Islet precursor cell (in vitro differentiated cells): Measurements from ENCODE around the gene EIF4B.
A peak's percentile ranks its signal among the peaks of the same experiment; 100 is the strongest.
"Not testable (repeated sequence)": the region's sequence is repeated elsewhere in the genome, so short reads cannot be mapped to it uniquely, and the experiment has no call there.

Source experiments
- DNase-seq: peaks from one replicate; pipeline ENCODE4 v3.0.0-alpha.2; 2018

Gene EIF4B, protein sequence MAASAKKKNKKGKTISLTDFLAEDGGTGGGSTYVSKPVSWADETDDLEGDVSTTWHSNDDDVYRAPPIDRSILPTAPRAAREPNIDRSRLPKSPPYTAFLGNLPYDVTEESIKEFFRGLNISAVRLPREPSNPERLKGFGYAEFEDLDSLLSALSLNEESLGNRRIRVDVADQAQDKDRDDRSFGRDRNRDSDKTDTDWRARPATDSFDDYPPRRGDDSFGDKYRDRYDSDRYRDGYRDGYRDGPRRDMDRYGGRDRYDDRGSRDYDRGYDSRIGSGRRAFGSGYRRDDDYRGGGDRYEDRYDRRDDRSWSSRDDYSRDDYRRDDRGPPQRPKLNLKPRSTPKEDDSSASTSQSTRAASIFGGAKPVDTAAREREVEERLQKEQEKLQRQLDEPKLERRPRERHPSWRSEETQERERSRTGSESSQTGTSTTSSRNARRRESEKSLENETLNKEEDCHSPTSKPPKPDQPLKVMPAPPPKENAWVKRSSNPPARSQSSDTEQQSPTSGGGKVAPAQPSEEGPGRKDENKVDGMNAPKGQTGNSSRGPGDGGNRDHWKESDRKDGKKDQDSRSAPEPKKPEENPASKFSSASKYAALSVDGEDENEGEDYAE

GRCh38 chr12:53005986-53006809 lies at the start of gene EIF4B:
Gene EIF4B, plus strand, starts transcription at chr12:53006456. Its CDS starts 28 bp downstream, at chr12:53006484.
- peak; percentile 100 for DNase-seq

DNA sequence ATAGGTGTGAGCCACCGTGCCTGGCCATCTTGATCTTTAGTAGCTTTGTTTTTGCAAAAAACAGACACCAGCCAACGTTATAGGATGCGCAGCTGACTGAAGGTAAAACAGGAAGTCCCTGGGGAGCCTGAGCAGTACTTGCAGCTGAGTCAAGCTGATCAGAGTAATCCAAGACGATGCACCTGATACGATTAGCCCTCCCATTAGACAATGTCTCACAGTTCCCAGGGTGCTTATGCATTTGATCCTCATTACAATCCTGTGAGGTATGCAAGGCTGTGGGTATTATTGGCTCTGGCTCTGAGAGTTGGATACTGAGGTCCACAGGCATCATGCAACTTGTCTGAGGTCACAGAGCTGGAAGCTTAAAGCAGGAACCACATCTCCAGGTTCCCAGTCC lies 49.3 kb upstream of the EIF4B start:
- DNase-seq, result peak; percentile 68

GRCh38 chr12:52964556-52965336 lies 41.5 kb upstream of the EIF4B start:
- peak; percentile 96 for DNase-seq

DNA sequence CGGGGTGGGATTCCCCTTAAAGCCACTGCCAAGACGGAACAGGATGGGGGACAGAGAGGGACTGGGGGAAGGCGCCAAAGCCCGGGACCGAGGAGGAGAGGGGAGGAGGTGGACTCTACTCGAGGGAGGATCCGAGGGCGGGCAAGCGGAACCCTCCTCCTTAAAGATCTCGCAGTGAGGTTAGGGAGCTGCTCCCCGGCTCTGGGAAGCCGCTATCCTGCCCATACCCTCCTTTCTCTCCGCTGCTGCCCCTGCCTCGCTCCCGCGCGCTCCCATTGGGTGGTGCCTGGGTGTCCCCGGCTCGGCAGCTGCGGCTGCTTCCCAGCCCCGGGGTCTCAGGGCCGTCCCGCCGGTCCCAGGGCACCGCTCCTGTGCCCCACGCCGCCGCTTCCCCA lies 40.9 kb upstream of the EIF4B start:
- peak; percentile 86 for DNase-seq

GRCh38 chr12:52969166-52969795 lies 37.0 kb upstream of the EIF4B start:
- no peak for DNase-seq

DNA sequence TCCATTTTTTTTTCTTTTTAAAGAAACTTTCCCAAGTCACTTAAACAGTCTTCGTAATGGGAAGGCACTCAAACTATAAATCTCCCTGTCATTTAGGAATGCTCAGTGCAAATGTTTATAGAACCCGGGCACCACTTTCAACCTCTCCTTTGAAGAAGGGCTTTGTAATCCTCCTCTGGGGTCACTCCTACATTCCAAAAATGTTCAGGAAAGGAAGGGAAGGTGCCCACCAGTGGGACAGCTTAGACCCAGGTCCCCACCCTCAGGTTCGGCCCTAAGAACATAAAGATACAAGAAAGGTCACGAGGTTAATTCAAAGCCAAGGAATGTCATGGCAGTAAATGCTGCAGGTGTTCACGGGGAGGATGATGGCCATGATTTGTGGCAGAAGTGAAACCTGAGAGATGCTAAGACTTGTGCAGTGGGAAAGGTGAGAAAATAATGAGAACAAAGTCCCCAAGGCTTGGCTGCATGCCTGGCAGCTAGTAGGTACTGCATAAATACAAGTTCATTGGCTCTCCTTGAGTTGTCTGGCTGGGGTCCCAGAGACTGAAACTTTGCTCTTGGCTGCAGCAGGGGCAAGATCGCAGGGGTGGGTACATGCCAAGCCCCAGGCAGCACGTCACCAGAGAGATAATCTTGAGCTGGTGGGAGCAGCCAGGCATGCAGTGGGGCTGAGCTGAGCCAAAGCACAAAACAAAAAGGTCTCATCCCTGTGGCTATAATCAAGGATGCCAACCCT lies 36.3 kb upstream of the EIF4B start:
- peak; percentile 86 for DNase-seq

DNA sequence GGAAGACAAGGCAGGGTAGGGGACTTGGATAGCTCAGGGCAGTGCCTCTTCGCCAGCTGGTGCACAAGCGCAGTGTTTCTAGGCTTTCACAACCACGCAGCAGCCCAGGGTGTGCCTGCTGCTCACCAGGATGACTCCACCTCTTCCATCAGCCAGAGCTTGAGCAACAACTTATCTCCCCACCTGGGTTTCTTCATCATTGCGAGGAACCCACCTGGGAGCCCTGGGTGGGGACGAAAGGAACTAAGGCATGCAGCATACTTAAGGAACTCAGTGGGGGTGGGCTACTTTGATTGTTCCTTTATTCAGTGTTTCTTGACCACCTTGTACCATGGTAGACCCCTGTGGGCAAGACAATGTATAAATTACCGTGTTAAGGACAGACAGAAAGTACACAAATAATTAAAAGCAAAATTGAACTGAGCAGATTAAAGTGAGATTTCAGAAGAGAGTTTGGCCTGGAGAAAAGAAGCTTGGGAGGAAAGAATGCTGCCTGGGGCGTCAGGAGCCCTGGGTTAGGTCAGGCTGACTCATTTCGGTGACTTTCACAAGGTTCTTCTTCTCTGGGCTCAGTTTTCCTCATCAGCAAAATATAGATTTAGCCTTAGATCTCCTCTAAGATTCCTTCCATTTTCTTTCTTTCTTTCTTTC lies 34.5 kb upstream of the EIF4B start:
- peak; percentile 94 for DNase-seq

- DNase-seq, result peak; percentile 90
These were observed 31.1 kb upstream of the EIF4B start for GRCh38 chr12:52975204-52975603.

DNA sequence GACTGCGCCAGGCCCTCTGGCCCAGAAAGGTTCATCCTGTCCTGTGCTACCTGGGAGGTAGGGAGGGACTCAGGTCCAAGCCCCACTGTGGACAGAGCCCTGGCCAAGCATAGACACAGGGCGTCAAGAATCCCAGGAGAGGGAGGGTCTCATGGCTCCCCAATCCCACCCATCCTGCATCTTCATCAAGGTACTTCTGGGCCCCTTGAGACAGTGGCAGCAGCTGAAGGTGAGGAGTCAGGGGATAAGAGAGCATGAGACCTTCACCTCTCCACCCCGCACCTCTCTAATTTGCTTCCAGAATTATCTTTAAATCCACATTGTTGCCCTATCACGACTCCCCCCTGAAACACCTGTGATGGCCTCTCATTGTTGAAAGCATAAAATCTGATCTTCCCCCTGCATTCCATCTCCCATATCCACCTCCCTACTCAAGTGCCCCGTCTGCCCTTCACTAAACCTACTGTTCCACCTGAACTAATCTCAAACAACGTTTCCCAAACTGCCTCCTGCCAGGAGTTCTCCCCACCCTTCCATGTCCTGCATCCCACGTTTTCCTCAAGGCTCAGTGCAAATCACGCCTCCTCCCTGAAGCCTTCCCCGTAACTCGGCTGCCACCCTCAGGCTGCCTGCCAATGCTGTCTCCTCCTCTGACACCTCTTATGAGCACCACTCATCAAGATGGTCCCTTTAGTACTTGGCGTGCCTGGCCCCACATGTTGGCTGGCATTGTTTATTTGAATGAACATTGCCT lies 30.3 kb upstream of the EIF4B start:
- DNase-seq, result peak; percentile 97

DNA sequence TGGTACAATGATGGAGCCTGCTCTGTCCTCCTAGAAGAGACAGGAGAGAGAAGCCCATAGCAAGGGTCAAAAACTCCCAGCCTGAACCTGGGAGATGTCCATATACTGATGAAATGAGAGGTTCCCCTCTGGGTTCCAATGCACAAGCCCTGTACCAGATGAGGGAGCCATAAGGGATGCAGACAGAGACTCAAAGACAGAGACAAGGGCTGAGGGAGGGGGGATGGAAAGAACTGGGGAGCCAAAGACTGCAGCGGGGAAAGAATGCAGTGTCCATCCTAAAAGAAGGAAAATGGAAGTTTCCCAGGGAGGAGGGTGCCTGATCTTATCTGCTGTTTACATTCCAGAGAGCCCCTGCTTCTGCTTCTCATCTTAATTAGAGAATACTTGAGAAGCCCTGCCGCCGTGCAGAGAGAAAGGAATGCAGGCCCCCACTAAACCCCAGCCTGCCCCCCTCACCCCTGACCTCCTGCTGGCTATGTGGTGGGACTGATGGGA lies 29.6 kb upstream of the EIF4B start:
- peak; percentile 100 for DNase-seq

DNA sequence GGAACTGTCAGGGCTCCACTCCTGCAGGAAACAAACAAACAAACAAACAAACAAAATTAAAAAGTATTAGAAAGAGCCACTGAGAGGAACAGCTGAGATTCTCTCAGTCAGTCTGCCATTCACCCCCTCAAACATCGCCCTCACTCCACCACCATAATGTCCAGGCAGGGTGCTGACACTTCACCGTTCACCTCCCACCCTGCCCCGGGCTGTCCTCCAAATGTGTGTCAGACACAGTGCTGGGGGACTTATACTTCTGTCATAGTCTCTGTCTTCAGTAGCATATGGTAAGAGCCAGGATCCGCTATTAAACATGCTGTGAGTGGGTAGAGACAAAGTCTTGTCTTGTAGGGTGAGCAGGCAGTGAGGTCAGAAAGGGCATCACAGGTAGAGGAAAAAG lies 29.1 kb upstream of the EIF4B start:
- peak; percentile 92 for DNase-seq

DNA sequence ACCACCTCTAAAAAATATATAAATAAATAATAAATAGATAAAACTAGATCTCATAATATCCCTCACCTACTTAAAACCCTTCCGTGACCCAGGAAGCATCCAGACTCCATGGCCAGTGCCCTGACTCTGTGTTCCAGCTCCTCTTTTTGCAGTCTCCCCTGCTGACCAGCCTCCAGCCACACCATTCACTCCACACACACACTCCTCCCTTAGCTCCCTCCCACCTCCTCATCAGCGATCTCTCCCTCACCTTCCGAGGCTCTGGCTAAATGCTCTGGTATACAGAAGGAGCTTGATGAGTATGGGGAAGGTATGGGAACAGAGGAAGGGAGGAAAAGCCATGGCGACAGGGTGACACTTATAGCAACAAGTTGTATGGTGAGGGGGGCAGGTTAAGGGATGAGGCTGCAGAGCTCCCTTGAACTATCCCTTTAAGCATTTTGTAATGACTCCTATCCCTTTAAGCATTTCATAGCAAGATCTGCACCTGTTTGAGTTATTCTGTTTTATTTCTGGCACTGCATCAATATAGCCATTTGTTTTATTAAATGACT lies 26.1 kb upstream of the EIF4B start:
- DNase-seq, result peak; percentile 82

- DNase-seq, result peak; percentile 99
These were observed 25.4 kb upstream of the EIF4B start for GRCh38 chr12:52980650-52981423.

DNA sequence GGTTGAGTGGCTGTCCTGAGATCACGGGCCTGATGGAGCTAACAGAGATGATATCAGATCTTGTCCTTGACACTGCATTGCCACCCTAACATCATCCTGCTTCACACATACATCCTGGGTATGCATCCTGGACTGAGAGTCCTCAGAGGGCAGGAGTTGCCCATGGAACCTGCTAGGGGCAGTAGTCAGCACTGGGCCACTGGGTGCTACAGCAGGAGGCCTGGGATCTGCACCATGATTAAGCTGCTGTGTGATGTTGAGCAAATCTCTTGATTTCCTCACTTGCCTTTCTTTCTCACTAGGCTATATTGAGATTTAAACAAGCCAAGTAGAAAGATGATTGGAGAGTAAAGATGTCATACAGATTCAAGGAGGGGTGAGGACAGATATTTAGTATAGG lies 22.1 kb upstream of the EIF4B start:
- no peak for DNase-seq

GRCh38 chr12:52988898-52989297 lies 17.4 kb upstream of the EIF4B start:
- no peak for DNase-seq

DNA sequence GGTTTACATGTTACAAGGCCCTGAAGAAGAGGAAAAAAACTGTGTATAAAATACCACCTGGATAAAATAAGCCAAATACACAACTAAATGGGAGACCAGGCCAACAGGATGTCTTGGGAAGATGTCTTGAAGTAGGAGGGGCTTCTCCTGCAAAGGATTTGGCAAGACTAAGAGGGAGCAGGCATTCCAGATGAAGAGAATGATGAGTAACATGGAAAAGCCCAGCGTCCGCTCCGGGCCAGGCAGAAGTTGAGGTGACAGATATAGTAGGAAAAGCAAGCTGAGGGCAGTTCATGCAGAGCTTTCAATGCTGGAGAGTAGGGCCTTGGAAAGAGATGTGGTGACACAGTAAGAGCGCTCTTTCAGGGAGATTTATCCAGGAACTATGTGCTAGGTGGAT lies 16.1 kb upstream of the EIF4B start:
- DNase-seq, result no peak

- not testable (repeated sequence) for DNase-seq
These were observed 14.0 kb upstream of the EIF4B start for GRCh38 chr12:52992240-52992639.

DNA sequence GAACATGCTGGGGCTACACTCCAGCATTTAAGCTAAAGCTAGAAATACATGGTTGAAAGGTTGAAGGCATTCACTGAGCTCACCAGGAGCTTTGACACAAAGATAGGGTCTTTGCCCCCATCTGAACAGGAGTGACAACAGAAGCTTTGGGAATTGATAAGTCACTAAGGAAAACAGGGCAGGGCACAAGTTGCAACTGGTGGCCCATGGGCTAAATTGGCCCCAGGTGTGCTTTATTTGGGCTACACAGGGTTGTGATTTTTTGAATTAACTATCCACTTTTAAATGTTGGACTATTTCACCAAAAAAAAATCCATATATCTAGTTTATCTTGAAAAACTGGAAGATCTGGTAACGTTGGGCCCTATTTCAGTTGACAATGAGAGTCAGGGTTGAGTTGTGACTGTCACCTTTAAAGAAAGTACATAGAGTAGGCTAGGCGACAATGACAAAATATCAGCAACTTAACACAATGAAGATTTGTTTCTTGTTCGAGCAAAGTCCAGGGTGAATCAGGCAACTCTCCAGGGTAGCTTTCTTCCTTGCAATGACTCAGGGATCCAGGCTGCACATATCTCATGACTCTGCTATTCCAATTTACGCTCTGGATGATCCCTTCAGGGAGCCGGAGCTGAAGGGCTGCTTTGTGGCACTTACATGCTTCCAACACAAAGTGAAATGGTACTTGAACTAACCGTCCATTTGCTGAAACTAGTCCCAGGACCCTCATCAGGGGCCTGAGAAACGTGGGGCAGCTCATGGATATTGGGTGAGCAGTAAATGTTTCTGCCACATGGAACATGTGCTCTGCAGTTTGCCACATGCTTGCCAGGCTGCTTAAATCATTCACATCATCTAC lies 13.3 kb upstream of the EIF4B start:
- DNase-seq, result peak; percentile 90
